Testis (tissue), 2 donors: ENCODE measurements around the gene KDM6B.

Experiments used
- POLR2A ChIP-seq: fragments of 450-650 bp; IDR thresholded peaks from one replicate; pipeline ENCODE4 v1.6.1; 2017; ENCODE audit warnings: antibody characterized with exemption, mild to moderate bottlenecking, moderate library complexity
- TF ChIP-seq, protein P1 (sequence below), 3 experiments: fragments of 450-650 bp in 2 of 3; fragments of 200-600 bp in 1 of 3; sonication (generic) in 1 of 3; IDR thresholded peaks; one replicate each; pipeline ENCODE4 v1.5.1; 2016 to 2019; ENCODE audit warnings: antibody characterized with exemption in 3 of 3, mild to moderate bottlenecking in 2 of 3, moderate library complexity in 1 of 3

DNA sequence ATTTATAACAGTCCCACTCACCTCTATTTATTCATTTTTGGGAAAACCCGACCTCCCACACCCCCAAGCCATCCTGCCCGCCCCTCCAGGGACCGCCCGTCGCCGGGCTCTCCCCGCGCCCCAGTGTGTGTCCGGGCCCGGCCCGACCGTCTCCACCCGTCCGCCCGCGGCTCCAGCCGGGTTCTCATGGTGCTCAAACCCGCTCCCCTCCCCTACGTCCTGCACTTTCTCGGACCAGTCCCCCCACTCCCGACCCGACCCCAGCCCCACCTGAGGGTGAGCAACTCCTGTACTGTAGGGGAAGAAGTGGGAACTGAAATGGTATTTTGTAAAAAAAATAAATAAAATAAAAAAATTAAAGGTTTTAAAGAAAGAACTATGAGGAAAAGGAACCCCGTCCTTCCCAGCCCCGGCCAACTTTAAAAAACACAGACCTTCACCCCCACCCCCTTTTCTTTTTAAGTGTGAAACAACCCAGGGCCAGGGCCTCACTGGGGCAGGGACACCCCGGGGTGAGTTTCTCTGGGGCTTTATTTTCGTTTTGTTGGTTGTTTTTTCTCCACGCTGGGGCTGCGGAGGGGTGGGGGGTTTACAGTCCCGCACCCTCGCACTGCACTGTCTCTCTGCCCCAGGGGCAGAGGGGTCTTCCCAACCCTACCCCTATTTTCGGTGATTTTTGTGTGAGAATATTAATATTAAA is 20.2 kb downstream of the KDM6B start:
- TF ChIP-seq, protein P1, sequence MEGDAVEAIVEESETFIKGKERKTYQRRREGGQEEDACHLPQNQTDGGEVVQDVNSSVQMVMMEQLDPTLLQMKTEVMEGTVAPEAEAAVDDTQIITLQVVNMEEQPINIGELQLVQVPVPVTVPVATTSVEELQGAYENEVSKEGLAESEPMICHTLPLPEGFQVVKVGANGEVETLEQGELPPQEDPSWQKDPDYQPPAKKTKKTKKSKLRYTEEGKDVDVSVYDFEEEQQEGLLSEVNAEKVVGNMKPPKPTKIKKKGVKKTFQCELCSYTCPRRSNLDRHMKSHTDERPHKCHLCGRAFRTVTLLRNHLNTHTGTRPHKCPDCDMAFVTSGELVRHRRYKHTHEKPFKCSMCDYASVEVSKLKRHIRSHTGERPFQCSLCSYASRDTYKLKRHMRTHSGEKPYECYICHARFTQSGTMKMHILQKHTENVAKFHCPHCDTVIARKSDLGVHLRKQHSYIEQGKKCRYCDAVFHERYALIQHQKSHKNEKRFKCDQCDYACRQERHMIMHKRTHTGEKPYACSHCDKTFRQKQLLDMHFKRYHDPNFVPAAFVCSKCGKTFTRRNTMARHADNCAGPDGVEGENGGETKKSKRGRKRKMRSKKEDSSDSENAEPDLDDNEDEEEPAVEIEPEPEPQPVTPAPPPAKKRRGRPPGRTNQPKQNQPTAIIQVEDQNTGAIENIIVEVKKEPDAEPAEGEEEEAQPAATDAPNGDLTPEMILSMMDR (IDR thresholded peaks at IDR 0.05), result no peak
- no peak for TF ChIP-seq POLR2A
